GM12878 (cell line): ENCODE data around the gene COL9A3.
"Not testable (repeated sequence)": the region's sequence is repeated elsewhere in the genome, so short reads cannot be mapped to it uniquely, and the experiment has no call there.

Experiments used
- BCL11A ChIP-seq: IDR thresholded peaks from 2 replicates; pipeline ENCODE4 v1.6.1; 2011; ENCODE audit warnings: low read depth, low read length
- BHLHE40 ChIP-seq, 2 experiments: fragments of 450-650 bp in 1 of 2; IDR thresholded peaks; 2 replicates each; pipeline ENCODE4 v1.6.1; 2011 to 2017; ENCODE audit warnings: low read depth in 2 of 2, borderline replicate concordance in 1 of 2, improper control_type of control experiment in 1 of 2, low read length in 1 of 2, mild to moderate bottlenecking in 1 of 2
- CBX5 ChIP-seq: sonication (generic); IDR thresholded peaks from 2 replicates; pipeline ENCODE4 v1.6.1; 2016; ENCODE audit warnings: low read depth, moderate library complexity, mild to moderate bottlenecking, inconsistent platforms
- EZH2 ChIP-seq: IDR thresholded peaks from 2 replicates; pipeline ENCODE4 v1.6.1; 2012; ENCODE audit warnings: low read depth, mild to moderate bottlenecking, control low read depth, inconsistent platforms, low read length, borderline replicate concordance; ENCODE audit not compliant: control insufficient read depth
- HDAC6 ChIP-seq: fragments of 200-600 bp; sonication (generic); IDR thresholded peaks from one replicate; pipeline ENCODE4 v1.8.0; 2017; ENCODE audit warnings: antibody characterized with exemption; ENCODE audit not compliant: unreplicated experiment
- MAX ChIP-seq: IDR thresholded peaks from 2 replicates; pipeline ENCODE4 v1.6.1; 2012; ENCODE audit warnings: low read depth, low read length, improper control_type of control experiment
- NR2C2 ChIP-seq: IDR thresholded peaks from 2 replicates; pipeline ENCODE4 v1.6.1; 2011; ENCODE audit warnings: borderline replicate concordance, low read depth; ENCODE audit not compliant: control insufficient read depth, insufficient read length
- POLR2A ChIP-seq: IDR thresholded peaks from 2 replicates; pipeline ENCODE4 v1.6.1; 2011; ENCODE audit warnings: low read depth, mild to moderate bottlenecking, low read length
- POLR2AphosphoS5 ChIP-seq: IDR thresholded peaks from 2 replicates; pipeline ENCODE4 v1.6.1; 2011; ENCODE audit warnings: mild to moderate bottlenecking, low read length, inconsistent platforms
- TF ChIP-seq, protein P1 (sequence below): fragments of 450-650 bp; conservative IDR thresholded peaks from 2 replicates; pipeline ENCODE4 v1.6.1; 2017; ENCODE audit warnings: mild to moderate bottlenecking, moderate library complexity
- TF ChIP-seq, protein P2 (sequence below): fragments of 450-650 bp; IDR thresholded peaks from 2 replicates; pipeline ENCODE4 v1.6.1; 2016; ENCODE audit warnings: mild to moderate bottlenecking, moderate library complexity, borderline replicate concordance

DNA sequence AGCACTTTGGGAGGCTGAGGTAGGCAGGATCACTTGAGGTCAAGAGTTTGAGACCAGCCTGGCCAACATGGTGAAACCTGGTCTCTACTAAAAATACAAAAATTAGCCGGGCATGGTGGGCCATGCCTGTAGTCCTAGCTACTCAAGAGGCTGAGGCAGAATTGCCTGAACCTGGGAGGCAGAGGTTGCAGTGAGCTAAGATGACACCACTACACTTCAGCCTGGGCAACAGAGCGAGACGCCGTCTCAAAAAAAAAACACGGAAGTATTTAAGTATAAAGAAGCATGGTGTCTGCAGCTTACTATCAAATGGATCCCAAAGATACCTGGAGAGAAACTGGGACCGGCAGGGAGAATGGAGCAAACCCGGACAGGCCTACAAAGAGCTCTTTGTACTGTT, 32.1 kb downstream of the COL9A3 start:
- not testable (repeated sequence) for TF ChIP-seq MAX; HDAC6; POLR2AphosphoS5; NR2C2; CBX5; EZH2; BCL11A; BHLHE40 (IDR thresholded peaks at IDR 0.05; ENCODE audit: borderline replicate concordance in 1 of 2, low read depth in 2 of 2, low read length in 1 of 2); POLR2A
- TF ChIP-seq, protein P1, sequence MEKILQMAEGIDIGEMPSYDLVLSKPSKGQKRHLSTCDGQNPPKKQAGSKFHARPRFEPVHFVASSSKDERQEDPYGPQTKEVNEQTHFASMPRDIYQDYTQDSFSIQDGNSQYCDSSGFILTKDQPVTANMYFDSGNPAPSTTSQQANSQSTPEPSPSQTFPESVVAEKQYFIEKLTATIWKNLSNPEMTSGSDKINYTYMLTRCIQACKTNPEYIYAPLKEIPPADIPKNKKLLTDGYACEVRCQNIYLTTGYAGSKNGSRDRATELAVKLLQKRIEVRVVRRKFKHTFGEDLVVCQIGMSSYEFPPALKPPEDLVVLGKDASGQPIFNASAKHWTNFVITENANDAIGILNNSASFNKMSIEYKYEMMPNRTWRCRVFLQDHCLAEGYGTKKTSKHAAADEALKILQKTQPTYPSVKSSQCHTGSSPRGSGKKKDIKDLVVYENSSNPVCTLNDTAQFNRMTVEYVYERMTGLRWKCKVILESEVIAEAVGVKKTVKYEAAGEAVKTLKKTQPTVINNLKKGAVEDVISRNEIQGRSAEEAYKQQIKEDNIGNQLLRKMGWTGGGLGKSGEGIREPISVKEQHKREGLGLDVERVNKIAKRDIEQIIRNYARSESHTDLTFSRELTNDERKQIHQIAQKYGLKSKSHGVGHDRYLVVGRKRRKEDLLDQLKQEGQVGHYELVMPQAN, result not testable (repeated sequence)
- TF ChIP-seq, protein P2, sequence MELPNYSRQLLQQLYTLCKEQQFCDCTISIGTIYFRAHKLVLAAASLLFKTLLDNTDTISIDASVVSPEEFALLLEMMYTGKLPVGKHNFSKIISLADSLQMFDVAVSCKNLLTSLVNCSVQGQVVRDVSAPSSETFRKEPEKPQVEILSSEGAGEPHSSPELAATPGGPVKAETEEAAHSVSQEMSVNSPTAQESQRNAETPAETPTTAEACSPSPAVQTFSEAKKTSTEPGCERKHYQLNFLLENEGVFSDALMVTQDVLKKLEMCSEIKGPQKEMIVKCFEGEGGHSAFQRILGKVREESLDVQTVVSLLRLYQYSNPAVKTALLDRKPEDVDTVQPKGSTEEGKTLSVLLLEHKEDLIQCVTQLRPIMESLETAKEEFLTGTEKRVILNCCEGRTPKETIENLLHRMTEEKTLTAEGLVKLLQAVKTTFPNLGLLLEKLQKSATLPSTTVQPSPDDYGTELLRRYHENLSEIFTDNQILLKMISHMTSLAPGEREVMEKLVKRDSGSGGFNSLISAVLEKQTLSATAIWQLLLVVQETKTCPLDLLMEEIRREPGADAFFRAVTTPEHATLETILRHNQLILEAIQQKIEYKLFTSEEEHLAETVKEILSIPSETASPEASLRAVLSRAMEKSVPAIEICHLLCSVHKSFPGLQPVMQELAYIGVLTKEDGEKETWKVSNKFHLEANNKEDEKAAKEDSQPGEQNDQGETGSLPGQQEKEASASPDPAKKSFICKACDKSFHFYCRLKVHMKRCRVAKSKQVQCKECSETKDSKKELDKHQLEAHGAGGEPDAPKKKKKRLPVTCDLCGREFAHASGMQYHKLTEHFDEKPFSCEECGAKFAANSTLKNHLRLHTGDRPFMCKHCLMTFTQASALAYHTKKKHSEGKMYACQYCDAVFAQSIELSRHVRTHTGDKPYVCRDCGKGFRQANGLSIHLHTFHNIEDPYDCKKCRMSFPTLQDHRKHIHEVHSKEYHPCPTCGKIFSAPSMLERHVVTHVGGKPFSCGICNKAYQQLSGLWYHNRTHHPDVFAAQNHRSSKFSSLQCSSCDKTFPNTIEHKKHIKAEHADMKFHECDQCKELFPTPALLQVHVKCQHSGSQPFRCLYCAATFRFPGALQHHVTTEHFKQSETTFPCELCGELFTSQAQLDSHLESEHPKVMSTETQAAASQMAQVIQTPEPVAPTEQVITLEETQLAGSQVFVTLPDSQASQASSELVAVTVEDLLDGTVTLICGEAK, result not testable (repeated sequence)
